ENCODE measurements around the gene SPTLC3. TPM values are rescaled to one million over a fixed set of nuclear protein-coding genes. Genes with fewer than 3 reads are reported as not detected.

The SPTLC3 gene
- total and polyA plus RNA-seq, 2 experiments from 2014 or later: 0.52 to 0.66 TPM

DNA sequence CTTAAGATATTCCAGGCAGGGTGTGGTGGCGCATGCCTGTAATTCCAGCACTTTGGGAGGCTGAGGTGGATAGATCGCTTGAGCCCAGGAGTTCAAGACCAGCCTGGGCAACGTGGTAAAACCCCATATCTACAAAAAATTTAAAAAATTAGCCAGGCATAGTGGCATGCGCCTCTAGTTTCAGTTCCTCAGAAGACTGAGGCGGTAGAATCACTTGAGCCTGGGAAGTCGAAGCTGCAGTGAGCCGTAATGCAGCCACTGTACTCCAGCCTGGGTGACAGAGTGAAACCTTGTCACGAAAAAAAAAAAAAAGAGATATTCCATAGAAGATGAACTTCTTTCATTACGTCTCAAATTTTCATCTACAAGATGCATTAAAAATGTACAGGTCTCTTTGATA is 165.6 kb downstream of the SPTLC3 start (continued):
- TF ChIP-seq, protein P1, sequence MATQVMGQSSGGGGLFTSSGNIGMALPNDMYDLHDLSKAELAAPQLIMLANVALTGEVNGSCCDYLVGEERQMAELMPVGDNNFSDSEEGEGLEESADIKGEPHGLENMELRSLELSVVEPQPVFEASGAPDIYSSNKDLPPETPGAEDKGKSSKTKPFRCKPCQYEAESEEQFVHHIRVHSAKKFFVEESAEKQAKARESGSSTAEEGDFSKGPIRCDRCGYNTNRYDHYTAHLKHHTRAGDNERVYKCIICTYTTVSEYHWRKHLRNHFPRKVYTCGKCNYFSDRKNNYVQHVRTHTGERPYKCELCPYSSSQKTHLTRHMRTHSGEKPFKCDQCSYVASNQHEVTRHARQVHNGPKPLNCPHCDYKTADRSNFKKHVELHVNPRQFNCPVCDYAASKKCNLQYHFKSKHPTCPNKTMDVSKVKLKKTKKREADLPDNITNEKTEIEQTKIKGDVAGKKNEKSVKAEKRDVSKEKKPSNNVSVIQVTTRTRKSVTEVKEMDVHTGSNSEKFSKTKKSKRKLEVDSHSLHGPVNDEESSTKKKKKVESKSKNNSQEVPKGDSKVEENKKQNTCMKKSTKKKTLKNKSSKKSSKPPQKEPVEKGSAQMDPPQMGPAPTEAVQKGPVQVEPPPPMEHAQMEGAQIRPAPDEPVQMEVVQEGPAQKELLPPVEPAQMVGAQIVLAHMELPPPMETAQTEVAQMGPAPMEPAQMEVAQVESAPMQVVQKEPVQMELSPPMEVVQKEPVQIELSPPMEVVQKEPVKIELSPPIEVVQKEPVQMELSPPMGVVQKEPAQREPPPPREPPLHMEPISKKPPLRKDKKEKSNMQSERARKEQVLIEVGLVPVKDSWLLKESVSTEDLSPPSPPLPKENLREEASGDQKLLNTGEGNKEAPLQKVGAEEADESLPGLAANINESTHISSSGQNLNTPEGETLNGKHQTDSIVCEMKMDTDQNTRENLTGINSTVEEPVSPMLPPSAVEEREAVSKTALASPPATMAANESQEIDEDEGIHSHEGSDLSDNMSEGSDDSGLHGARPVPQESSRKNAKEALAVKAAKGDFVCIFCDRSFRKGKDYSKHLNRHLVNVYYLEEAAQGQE (IDR thresholded peaks at IDR 0.05; ENCODE audit: unreplicated experiment): no peak
- TF ChIP-seq ZNF331 (CRISPR knock-in tag; IDR thresholded peaks at IDR 0.05; ENCODE audit: low read depth) (no peak), EZH2phosphoT487 (IDR thresholded peaks at IDR 0.05; ENCODE audit: unreplicated experiment) (no peak)
- TF ChIP-seq, protein P2, sequence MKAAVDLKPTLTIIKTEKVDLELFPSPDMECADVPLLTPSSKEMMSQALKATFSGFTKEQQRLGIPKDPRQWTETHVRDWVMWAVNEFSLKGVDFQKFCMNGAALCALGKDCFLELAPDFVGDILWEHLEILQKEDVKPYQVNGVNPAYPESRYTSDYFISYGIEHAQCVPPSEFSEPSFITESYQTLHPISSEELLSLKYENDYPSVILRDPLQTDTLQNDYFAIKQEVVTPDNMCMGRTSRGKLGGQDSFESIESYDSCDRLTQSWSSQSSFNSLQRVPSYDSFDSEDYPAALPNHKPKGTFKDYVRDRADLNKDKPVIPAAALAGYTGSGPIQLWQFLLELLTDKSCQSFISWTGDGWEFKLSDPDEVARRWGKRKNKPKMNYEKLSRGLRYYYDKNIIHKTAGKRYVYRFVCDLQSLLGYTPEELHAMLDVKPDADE (IDR thresholded peaks at IDR 0.05): no peak

DNA sequence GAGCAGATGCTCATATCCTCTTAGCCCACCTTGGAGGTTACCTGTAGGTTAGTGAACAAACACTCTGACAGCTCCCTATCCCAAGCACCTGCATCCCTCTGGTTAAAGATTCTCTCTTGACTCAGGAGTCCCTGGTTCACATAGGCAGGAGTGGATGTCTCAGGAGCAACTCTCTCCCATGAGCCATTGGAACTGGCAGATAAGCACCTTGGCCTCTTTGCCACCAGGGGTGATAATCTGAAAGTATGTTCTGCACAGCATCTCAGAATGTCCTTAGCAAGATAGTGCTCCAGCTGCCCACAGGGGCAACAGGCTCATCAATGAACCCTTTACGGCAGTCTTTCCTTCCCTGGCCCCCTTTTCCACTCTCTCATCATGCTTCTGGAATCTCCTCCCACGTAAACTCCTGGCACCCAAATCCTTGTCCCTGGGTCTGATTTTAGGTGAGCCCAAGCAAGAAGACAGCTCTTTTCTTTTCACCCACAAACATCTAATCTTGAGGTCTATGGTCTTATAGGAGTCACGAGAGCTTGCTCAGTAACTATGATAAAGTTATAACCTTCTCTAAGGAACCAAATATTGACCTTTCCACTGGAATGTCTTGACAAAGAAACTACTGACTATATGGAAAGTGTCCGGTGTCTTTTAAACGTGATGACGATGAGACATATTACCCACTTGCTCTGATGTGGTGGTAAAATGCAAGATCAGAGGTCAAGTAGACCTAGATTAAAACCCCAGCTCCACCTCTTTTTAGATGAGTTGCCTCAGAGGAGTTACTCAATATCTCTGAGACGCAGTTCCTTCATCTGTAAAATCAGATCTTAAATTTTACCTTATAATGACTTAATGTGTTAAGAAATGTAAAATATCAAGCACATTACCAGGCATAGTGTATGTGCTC is 172.5 kb downstream of the SPTLC3 start:
- H3K36me3 Mint-ChIP-seq (ENCODE audit: low read depth): no peaks in the 10 kb centered on the region
- no peak for DNase-seq (ENCODE audit: low spot score)
- H3K4me2 ChIP-seq: no peak overlapping the region
- no peaks in the 10 kb centered on the region for H3K79me2 ChIP-seq (replicated peaks; ENCODE audit: insufficient read depth)
- H3K4me3 Mint-ChIP-seq: no peak overlapping the region
- no peak overlapping the region; the same call in 1 of the 2 replicates for H3K27ac Mint-ChIP-seq
- H3F3A ChIP-seq (replicated peaks; ENCODE audit: low read depth): no peaks in the 10 kb centered on the region
- H3K27ac ChIP-seq (ENCODE audit: low read depth): no peak overlapping the region
- no peaks in the 10 kb centered on the region for H3K27me3 ChIP-seq (ENCODE audit: insufficient read depth)
- peaks cover 7% of the 10 kb centered on the region; the same call in 1 of the 2 replicates for H3K9me2 ChIP-seq (ENCODE audit: insufficient read depth)
- H3K36me3 ChIP-seq (ENCODE audit: insufficient read depth): no peaks in the 10 kb centered on the region
- no peak overlapping the region for H2AFZ ChIP-seq
- H3K4me1 ChIP-seq (ENCODE audit: insufficient read depth): peaks cover 12% of the 10 kb centered on the region
- H3K4me1 Mint-ChIP-seq: peaks cover 14% of the 10 kb centered on the region
- no peak overlapping the region for H3K4me3 ChIP-seq
- no peaks in the 10 kb centered on the region for H3K27me3 Mint-ChIP-seq (ENCODE audit: insufficient read depth, low read depth, poor library complexity)
- H3K9me3 Mint-ChIP-seq: no peaks in the 10 kb centered on the region
- H4K20me1 ChIP-seq (replicated peaks; ENCODE audit: insufficient read depth): no peaks in the 10 kb centered on the region
- ATAC-seq: no peak
- TF ChIP-seq CREB1 (CRISPR knock-in tag; IDR thresholded peaks at IDR 0.05; ENCODE audit: low read depth) (no peak), ZNF114 (CRISPR knock-in tag; IDR thresholded peaks at IDR 0.05) (no peak), POLR2AphosphoS5 (IDR thresholded peaks at IDR 0.05; ENCODE audit: low read depth) (no peak), NANOG (IDR thresholded peaks at IDR 0.05; ENCODE audit: borderline replicate concordance) (no peak), ZNF331 (CRISPR knock-in tag; IDR thresholded peaks at IDR 0.05; ENCODE audit: low read depth) (no peak)
- TF ChIP-seq, protein P1 (IDR thresholded peaks at IDR 0.05; ENCODE audit: unreplicated experiment): no peak
- TF ChIP-seq, protein P2 (IDR thresholded peaks at IDR 0.05): no peak
